ENCODE results near the gene GSN.

Gene GSN

DNA sequence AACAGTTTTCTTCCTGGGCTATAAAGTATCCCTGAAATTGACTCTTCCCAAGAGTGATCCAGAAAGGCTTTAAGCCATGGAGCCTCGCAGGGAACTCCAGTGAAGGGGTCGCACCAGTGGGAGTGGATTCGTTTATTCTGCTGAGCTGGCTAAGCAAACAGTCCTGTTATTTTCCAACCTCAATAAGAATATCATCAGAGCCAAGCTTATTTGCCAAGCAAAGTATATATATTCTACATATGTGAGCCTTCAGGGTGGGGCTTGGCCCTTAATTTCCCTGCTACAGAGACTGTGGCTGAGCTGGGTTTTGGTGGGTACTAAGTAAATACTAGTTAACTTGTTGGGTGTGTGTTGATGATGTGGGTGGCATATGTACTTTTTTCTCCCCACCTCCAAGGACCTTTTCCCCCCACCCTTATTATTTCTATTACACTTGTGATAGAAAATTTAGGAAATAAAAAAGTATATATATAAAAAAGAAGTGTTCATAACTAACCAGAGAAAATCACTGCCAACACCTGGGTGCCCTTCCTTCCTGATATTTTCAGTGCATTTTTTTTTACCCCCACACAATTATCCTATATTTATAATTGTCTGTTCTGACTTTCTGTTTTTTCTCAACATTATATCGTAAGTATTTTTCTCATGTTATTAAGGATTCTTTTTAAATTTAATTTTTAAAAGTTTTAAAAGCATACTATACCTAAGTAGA, 5.3 kb downstream of the GSN start:
- no peak for DNase-seq (ENCODE audit: low read depth in 2 of 2)

DNA sequence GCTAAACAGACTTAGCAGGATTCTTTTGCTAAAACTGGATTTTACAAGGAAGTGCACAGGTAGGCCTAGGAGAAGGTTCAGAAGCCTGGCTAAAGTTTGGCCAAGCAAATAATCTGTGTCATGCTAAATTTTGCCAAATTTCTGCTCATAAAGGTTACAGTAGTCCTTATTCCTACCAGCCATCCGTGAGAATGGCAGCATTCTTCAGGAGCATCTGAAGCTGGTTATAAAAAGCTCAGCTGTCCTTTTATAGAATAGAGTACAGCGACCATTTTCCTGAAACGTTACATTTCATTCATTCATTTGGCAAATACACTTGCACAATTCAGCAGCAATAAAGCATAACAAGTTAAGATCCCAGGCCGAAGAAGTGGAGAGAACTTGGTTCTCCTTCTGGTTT, 6.9 kb downstream of the GSN start:
- DNase-seq (ENCODE audit: low read depth in 2 of 2) = no peak

DNA sequence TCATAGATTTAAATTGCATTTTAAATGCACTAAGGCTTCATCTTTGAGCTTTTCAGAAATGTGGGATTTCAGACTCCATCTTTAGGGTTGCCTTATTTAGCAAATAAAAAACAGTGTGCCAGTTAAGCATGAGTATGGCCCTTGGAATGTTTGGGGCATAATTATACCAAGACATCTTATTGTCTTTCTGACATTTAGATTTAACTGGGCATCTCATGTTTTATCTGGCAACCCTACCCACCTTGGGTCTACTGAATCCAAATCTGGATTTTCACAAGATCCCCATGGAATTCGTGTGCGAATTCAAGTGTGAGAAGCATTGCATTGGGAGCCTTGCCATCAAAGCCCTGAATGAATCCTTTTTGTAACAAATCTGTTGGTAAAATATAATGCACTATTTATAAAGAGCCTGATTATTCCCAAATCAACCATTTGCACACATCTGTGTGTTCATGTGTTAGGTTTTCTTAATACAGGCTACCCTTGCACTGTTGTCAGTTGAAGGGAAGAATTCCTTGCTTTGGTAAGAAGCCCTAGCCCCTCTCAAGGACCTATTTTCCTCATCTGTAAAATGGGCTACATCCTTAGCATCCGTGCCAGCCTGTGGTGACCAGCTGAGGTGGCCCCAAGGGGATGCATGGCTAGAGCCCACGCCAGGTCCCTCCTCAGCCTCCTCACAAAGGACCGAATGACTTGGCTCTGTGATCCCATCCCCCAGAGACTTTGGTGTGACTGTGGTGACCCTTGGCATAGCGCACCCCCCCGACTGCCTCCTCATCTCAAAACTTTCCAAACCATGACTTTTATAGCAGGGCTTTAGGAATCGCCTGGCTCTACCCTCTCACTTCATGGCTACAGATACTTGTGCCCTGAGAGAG, 8.1 kb downstream of the GSN start:
- DNase-seq (ENCODE audit: low read depth in 2 of 2) = no peak

DNA sequence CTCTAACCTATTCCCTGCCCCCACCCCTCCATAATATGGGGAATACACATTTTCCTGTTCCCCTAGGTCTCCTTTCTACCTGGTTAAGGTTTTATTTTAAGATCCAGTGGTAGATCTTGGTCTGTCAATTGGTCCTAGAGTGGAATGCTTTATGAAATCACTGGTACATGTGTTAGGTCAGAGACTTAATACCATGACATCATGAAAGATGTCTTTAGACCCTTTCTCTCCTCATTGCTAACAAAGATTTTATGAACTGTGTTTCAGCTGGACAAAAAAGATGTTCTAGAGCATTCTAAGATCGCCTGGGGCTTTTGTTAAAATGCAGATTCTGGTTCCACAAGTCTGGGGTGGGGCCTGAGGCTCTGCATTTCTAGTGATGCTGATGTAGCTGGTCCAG, 9.1 kb downstream of the GSN start:
- DNase-seq (ENCODE audit: low read depth in 2 of 2) = no peak

DNA sequence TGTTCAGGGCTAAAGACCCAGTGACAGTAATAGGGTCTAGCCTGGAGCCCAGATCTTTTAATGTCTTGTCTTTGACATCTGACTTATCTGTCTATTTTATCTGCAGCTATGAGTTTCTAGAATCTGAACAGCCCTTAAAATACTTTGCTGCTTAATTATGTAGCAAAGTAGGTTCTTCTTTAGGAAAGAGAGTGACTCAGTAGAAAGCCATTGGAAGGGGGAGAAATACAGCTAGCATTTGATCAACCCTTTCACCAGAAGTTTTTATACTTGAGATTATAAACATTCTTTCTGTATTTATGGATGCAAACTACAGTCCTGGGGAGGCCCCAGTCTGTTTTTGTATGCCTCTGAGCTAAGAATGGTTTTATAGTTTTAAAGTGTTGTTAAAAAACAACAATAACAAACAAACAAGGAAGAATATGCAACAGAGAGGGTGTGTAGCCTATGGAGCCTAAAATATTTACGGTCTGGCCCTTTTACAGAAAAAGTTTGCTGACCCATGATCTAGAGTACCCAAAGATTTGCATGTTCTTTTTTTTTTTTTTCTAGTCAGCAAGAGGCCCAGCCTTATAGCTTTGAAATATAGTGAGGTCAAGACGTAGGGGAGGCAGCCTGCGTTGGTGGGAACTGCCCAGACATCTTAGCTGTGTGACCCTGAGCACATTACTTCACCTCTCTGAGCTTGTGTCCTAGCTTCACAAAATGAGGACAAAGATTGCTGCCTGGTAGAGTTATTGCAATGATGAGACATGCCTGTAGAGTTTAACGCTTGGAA, 9.7 kb downstream of the GSN start:
- DNase-seq (ENCODE audit: low read depth in 2 of 2) = no peak

DNA sequence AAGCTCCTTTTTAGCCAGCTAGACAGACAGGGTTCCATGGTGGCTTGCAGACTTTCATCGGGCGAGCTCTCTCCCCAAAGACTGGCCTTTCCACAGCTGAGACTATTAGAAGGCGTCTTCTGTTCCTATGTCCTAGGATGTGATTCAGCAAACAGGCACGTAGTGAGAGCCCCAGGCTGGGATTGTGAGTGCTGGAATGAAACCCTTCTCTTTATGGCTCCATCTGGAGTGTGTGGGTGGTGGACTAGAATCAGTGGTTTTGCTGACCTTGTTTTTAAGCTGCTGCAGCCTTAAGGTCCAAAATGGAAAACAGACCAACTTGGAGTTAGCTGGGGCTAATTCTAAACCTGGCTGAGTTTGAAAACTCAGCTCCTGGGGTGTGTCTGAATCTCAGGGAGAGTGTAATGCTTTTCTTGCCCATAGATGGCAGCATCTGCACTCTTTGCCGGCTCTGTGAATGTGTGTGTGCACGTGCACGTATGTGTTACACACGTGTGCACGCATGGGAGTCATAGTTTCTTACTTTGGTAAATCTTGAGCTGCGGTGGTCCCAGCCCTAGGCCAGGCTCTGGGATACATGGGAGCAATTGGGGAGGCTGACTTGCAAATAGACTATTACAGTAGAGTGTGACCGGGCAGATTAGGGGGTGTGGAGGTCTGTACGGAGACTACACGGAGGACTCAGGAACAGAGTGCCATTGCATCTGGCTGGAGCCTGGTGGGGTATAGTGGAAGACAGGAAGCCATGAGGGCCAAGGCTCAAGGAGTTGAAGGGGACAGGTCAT, 10.7 kb downstream of the GSN start:
- DNase-seq (ENCODE audit: low read depth in 2 of 2) = no peak

DNA sequence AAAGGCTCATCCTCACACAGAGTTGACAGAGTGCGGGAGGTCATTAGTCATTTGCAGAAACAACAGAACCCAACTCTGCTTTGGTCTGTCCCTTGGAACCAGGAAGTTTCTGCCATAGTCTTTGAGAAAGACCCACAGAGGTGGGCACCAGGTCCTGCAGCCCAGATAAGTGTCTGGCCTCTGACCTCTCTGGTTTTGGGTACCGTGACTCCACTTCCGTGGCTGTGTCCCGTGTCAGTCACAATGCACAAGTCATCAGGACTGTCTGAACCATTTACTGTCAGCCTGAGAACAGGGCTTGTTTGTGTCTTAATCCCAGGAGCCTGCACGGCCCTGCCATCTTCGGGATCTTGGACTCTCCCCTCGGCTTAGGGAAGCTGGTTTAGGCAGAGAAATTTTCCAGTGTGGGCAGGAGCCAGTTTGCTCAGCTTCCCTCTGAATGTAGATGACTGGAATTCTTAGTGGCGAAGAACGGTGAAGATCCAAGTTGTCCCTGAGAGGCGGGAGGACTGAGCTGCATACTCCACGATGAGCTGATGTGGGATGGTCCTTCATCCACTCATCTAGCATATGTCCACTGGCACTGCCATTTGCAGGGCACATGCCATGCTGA, 11.9 kb downstream of the GSN start:
- no peak for DNase-seq (ENCODE audit: low read depth in 2 of 2)

DNA sequence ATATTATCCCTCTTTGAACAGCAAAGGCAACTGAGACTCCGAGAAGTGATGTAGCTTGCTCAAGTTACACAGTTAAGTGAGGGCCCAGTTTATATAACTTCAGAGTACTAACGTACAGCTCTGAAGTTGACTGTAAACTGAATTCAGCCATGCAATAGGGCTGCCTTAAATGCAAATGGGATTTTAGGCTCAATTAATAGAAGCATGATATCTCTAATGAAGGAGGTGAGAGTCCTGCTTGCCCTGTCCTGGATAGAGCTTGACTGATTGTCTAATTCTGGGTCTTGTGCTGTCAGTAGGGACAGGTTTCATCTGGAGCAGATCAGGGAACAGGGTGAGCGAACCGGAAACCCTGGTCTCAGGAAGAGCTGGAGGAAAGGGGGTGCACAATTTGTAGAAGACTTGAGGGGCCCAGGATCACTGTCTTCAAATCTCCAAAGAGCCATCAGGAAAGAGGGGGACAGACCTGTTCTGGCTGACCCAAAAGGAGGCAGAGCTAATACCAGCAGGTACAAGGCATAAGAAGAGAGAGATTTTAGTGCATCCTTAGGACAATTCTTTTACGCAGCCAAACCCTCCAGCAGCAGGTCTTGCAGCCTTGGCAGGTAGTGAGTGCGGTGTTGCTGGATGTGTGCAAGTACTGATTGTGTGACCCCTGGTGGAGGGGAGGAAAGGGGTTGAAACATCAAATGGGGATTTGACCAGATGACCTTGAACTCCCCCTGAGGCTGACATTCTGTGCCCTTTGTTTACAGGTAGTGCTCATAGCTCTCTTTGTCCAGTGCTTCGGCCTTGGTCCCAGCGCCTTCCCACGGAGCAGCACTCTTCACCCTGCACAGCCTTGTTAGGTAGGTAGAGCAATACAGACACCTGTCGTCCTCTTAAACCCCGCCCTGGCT, 13.0 kb downstream of the GSN start:
- DNase-seq (ENCODE audit: low read depth in 2 of 2) = no peak

DNA sequence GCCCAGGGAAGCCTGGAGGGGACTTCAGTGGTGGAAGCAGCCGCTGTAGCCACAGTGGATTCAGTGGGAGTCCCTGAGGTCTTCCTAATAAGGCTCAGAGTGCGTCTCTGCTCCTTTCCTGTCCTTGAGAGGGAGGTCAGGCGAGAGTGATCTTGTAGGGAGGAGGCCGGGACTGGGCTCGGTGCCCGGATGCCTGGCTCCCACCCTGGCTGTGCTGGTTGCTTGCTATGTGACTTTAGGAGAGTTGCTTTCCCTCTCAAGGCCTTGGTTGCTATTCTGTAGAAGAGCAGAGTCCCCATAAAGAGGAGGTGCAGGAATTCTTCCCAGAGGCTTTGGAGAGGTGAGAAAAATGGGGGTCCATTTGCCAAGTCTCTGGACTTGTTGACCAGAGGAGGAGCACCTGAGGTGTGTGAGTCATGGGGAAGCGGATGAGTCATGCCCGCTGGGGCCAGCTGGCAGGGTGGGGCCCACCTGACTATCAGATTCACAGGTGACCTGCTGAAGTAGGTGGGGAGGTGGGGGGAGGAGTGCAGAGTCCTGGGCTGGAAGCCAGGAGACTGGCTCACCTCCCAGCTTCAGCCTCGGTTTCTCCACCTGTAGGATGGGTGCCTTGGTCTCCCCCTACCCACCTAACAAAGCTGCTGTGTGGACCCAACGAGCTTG, 13.8 kb downstream of the GSN start:
- DNase-seq (ENCODE audit: low read depth in 2 of 2) = no peak

DNA sequence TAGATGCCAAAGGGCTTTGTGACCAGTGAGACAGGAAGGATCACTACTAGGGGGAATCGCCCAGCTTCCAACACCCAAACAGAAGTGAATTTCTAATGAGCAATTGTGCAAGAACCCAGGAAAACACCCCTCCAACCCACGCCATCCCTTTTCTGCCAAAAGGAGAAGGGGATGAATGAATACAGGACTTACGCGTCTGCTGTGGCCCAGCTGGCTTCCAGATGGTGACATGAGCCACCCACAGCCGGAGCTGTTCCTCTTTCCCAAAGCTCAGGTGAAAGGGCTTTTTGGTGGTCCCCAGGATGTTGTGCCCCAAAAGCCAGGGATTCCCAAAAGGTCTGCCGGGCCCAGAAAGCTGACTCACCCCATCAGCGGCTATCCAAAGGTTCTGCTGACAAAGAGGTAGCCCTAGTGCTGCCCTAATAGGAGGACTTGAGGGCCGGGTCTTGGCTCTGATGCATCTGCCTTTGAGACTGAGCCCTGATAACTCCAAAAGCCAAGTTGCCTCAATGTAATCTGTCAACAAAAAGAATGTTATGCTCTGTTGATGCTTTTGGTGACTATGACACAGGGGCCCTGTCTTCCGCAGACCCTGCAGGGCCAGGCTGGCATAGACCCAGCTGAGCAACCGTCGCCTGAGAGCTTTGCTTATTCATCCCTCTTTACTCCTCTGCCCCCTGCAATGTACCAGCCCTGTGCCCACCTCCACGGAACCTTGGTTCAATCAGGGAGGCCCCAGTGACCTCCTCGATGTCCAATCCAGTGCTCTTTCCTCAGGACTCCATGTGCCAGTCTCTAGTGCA, 14.5 kb downstream of the GSN start:
- no peak for DNase-seq (ENCODE audit: low read depth in 2 of 2)

DNA sequence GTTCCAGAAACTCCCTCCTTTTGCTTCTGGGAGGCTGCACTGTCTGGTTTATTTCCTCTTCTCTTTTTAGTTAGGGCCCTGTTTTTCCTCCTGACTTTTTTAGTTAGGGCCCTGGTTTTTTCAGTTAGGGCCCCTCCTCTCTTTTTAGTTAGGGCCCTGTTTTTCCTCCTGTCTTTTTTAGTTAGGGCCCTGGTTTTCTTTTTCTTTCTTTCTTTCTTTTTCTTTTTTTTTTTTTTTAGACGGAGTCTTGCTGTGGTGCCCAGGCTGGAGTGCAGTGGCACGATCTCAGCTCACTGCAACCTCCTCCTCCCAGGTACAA, 15.1 kb downstream of the GSN start:
- no peak for DNase-seq (ENCODE audit: low read depth in 2 of 2)

DNA sequence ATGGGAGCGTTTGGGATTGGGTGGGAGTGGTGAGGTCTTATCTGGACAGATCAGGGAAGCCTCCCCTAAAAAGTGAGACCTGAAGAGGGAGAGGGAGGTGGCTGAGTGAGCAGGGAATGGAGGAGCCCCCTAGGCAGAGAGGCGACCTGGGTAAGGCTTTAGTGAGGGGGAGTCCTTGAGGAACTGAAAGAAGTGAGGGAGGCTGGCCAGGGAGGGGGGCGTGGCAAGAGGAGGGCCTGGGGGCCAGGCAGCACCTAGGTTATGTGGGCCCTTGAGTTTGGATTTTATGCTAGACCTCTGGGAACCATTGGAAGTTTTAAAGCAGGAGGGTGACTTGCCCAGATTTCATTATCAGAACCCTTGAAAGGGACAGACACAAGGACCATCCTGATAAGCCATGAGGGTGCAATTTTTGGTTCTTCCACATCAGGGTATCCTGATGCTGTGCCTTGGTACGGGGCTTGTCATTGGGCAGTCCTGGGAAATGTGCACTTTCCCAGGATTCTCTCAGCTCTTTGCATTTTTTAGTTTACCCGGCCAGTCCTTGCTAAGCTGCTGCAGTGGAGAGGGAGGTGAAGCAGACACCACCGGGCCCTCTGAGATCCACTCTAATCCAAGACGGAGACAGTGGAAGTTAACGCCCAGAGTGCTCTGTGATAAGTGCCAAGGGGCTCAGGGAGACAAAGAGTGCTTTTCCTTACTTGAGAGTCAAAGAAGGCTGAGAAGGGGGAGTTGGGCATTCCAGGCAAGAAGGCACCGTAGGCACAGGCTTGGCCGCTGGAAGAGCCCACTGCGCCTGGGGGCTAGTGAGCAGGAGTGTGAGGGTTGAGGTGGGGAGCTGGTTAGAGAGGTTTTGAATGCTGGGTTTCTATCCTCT, 16.1 kb downstream of the GSN start:
- no peak for DNase-seq (ENCODE audit: low read depth in 2 of 2)

DNA sequence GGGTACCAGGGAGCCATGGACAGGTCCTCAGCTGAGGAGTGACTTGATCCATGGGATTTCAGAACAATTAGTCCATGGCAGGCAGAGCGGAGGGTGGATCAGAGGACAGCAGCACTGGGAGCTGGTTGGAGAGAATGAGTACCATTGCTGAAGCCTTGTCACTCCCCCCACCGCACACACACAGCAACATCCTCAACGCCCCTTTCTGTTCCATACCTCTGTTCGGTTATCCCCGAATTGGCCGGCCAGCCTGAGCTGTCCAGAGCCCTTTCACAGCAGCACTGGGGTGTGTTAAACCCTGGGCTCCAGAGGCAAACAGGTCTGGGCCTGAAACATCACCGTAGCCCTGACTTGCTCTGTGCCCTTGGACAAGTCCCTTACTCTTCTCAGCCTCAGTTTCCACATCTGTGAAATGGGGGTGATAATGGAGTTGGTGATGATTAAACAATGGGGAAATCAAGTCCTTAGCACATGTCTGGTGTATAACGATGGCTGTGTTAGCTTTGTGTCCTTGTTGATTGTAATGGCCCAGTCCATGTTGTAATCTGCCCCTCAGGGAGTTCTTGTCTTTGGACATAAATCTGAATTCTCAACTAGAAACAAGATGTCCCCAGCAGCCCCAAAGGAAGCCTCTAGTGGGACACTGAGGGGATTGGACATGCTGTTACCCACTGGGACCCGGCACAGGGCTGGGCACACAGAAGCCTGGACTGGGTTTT, 16.9 kb downstream of the GSN start:
- no peak for DNase-seq (ENCODE audit: low read depth in 2 of 2)

DNA sequence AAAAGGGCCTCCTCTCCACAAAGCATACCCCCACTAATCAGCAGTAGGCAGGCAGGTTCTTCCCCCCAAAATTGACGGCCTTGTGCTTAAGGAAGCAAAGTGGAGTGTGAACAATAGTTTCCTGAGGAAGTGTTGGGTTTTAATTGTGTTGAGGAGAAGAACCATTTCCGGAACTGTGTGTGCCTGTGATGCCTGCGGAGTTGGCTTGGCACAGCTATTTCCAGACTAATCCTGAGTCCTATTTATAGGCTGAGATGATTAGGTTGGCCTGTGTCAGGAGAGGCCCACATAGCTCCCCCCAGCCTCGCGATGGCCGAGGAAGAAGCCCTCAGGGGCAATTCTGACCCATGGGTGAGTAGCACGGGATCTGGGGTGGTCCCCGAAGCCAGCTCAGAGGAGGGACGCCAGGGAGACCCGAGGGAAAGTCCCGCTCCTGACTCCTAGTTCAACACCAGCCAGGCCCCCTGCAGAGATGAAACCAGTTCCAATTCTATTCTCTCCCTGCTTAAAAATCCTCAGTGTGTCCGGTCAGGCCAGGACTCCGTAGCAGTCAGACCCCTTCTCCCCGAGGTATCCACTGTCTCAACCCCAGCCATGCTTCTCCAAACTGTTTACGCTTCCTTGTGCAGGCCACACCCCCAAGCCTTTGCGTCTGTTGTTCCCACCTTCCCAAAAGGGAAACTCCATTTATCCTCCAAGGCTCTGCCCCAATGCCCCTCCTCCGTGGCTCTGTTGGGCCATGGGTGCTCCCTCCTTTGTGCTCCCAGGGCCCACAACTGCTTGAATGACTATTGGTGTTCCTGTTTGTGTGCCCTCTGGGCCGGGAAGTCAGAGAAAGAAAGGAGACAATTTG, 18.1 kb downstream of the GSN start:
- DNase-seq (ENCODE audit: low read depth in 2 of 2) = no peak

DNA sequence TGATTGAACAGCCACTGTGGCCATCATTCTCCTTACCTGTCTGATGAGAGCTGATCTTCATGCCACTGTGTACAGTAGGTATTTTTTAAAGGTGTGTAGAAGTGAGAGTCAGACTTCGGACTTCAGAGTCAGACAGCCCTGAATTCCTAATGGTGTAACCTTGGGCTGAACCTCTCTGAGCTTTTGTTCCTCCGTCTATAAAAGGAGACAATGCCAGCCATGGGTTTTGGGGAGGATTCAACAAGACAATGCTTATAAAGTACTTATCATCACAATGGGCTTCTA, 18.7 kb downstream of the GSN start:
- DNase-seq (ENCODE audit: low read depth in 2 of 2) = no peak

DNA sequence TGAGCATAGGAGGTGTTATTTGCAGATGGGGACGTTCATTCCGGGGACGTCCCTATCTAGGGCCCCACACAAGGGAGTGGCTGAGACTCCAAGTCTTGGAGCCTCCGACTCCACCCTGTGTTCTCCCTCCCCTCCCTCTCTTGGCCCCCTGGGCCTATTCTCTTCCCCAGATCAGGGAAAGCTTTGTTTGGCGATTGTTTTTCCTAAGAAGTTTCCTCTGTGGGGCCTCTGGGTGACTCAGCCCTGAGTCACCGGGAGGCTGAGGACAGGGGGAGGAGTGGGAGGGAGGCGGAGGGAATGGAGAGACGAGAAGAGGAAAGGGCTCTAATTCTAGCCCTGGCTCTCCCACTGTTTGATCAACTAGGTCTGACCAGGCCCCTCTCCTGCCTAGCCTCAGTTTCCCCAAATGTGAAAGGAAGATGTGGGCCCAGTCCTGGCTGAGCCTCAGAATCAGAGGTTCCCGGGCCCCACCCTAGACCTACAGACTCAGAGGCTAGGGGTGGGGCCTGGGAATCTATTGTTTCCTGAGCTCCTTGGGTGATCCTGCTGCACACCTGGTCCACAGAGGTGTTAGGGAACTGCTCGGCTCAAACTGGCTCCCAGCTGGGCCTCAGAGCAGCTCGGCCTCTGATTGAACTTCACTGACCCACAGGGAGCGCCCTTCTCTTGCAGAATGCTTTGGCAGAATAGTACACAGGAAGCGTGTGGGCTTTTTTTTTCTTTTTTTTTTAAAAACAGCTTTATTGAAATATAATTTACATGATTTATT, 19.2 kb downstream of the GSN start:
- no peak for DNase-seq (ENCODE audit: low read depth in 2 of 2)

Data from stimulated activated CD4-positive, alpha-beta T cell treated with anti-CD3 and anti-CD28 coated beads, Interleukin-1b, Interleukin-23, amount 100 ng/mL, for 4 hours (primary cell).